NCI-H1694 treated with DMSO at 0.1 percent for 48 hours (cell line): ENCODE results near the gene JPH3.

ENCODE experiments used
- DNase-seq: peaks from one replicate; lab custom pipeline; 2025; lab: John Stamatoyannopoulos, UW

Gene JPH3

GRCh38 chr16:87741700-87742415 is 139.6 kb downstream of the JPH3 start:
- DNase-seq = no peak

- no peak for DNase-seq
These were observed 140.6 kb downstream of the JPH3 start for GRCh38 chr16:87742781-87743490.

GRCh38 chr16:87744750-87745514 is 142.6 kb downstream of the JPH3 start:
- no peak for DNase-seq

- DNase-seq = no peak
These were observed 143.9 kb downstream of the JPH3 start for GRCh38 chr16:87746178-87746577.
